ENCODE measurements around the gene PCBP3. TPM values are rescaled to one million over a fixed set of nuclear protein-coding genes. Genes with fewer than 3 reads are reported as not detected.

The PCBP3 gene
- total and polyA plus RNA-seq, 2 of the 8 experiments (the other 6 are each of a cell fraction or from before 2014, with no cell fraction given), result 3.5 to 6.3 TPM

DNA sequence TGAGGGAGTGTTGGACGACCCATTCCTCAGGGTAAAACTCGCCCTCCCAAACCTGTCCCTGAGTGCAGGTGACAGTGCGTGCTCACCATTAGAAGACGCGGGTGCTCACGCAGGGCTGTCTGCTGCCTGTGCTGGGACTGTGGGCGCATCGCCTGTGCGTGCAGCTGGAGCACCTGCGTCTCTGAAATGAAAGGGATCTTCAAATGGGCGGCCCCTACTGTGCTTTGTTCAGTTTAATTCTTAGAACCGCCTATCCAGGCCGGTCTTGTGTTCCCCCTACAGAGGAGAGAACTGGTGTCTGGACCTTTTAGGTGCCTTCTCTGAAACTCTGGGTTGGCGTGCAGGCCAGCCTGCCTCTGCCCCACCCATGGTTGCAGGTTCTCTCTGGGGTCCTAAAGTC lies 125.8 kb downstream of the PCBP3 start (continued):
- TF ChIP-seq SAP30 (IDR thresholded peaks at IDR 0.05; ENCODE audit: insufficient read depth, insufficient replicate concordance, low read length) (no peak), SIRT6 (IDR thresholded peaks at IDR 0.05; ENCODE audit: low read length) (no peak)
